Prostate gland (tissue), 2 donors: ENCODE results near the gene IRF2.

Experiments
- CTCF ChIP-seq, 4 experiments: fragments of 200-600 bp in 2 of 4; fragments of 450-650 bp in 2 of 4; sonication (generic) in 2 of 4; IDR thresholded peaks; 1 replicate in 3 of 4; 2 replicates in 1 of 4; pipeline ENCODE4 v1.5.1; 2016 to 2019; ENCODE audit warnings: antibody characterized with exemption in 4 of 4, mild to moderate bottlenecking in 2 of 4, moderate library complexity in 2 of 4
- POLR2A ChIP-seq: fragments of 450-650 bp; IDR thresholded peaks from one replicate; pipeline ENCODE4 v1.6.1; 2016; ENCODE audit warnings: antibody characterized with exemption, mild to moderate bottlenecking

DNA sequence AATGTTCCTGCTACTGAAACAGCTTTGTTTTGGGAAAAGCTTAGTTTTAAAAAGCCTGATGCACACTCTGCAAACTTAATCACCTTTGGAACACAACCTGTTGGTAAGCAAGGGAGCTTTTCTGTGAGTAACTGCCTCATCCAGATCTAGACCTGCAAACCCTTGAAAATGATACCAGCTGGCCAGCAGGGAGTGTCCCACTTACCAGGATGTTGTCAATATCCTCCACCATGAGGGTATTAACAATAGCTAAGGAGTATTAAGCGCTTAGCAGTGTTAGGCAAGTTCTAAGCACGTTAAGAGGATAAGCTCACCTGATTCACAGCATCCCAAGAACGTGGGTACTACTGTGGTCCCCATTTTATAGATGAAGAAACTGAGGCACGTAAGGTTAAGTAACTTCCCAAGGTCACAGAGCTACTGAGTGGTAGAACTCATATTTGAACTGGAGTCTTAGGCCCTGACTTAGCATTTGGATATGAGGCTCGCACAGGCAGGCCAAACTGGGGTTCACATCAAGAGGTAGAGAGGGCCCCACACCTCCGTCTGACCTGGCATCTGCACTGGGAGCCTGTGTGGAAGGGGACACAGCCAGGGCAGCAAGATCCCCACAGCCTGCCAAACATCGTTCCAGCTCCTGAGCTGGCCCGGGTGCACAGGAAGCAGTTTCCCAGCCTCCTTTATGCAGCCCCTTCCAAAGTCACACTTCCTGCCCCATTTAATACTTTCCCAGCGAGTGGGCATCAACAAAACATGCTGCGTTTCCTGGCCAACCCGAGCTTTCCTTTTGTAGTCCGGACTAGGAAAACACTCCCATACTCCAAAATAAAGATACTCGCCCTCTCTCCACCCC lies 32.7 kb downstream of the IRF2 start:
- TF ChIP-seq CTCF (IDR thresholded peaks at IDR 0.05) (no peak), POLR2A (no peak)
